Mucosa of gallbladder (tissue), 1 donor: ENCODE measurements around the gene CGNL1. TPM values are rescaled to one million over a fixed set of nuclear protein-coding genes. Genes with fewer than 3 reads are reported as not detected.

ENCODE experiments used
- DNase-seq: peaks from one replicate; pipeline ENCODE4 v3.0.0-alpha.2; 2020; ENCODE audit warnings: low spot score
- total RNA-seq: library from RNA; stranded (reverse); gene quantifications from one replicate; pipeline ENCODE4 v1.2.1, GENCODE V29; 2021
- donor health status: DM: no; HTN: no; CAD: no.

CGNL1 gene
- total RNA-seq, 1 donor from 2014 or later: 7.9 TPM

DNA sequence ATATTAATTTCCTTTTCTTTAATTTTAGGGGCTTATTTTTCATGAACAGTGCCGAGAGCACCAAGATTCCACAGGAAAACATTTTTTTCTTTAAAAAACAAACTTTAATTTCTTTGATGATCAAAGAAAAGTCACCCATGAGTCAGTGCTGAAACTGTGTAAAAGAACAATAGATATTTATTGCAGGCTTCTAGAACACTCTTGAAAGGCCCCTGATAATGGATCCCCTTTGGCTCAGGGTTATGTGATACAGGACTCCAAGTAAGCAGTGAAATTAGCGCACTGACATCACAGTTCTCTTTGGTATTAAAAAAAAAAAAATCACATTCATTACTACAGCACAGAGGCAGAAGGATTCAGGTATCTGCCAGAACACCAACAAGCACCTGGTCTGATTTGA is 149.3 kb downstream of the CGNL1 start:
- DNase-seq: no peak

DNA sequence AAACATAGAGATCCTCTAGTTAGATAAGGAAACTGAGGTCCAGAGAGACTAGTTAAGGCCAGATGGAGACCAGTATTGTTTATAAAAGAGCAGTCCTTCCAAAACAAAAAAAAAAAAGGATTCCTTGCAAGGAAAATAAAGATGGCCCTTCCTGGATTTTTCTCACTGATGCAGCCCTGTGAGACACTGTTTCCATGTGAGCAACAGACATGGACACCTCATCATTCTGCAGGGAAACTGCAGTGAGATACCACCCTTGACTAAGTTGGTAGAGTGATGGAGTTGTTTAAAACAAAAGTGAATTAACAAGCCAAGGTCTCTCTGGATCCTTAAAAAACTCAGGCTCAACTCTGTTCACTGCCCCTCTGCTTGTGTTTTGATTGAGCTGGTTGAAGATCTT is 149.8 kb downstream of the CGNL1 start:
- no peak for DNase-seq

DNA sequence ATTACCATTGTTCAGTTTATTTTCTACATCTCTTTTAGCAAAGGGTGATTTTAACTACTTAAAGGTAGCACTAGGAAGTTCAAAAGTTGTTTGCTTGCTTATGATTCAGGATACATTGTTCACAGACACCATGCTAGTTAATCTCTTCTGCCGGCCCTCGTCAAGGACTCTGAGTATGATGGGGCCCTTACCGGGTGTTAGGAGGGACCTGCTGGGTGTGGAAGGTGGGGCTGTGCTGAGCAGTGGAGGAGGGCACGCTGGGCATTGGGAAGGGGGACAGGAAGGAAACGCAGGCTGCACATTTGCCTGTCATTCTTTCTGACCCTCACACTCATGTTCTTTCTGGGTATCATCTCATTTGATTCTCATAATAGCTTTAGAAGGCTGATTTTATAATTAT is 150.3 kb downstream of the CGNL1 start:
- no peak for DNase-seq

DNA sequence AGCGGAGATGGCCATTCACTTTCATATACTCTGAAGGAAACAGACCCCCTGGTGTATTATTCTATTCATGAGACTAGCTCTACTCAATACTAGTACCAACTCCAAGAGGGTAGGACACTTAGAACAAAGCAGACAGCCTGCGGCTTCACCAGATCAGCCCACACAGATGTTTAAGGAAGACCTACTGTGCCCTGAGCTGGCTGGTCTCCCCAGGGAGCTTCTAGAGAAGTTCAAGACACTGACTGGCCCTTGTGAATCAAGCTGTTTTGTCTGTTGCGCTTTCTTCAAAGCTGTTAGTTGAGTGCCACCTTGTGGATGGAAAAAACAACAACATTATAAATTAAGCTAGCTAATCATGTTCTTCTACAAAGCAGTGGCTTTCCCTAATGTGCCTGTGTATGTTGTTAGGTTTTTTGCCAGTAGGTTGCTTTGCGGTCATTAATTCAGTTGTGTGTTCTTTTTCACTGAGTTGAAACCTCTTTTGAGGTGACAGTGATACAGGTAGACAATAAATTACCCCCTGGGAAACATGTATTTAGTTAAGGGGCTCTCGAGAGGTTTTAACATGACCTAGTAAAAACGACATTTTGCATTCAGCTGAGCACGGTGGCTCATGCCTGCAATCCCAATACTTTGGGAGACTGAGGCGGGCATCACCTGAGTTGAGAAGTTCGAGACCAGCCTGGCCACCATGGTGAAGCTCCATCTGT is 151.2 kb downstream of the CGNL1 start:
- DNase-seq: peak; percentile 32

DNA sequence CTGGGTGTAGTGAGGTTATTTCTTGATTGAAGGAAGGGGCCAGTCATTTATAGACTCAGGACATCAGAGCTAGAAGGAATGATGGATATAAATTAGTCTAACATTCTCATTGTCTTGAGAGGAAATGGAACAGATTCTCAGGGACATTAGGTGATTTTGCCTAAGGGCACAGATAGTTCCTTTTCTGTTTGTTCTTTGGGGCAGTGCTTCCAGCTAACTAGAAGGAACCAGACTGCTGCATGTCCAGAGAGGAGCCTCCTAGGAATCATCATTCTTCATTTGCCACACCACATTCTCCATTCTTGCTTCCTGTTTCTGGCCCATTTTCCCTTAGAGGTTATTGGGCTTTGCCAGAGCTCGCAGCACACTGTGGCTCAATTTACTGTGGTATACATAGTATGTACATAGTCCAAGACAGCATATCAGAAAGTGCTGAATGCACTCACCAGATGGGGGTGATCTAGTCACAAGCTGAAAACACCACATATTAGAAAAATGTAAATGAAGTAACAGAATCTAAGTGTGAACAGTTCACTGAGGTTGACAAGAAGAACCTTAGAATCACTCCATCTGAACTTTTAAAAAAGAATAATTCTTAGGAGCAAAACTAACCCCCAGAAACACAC is 152.7 kb downstream of the CGNL1 start:
- no peak for DNase-seq

DNA sequence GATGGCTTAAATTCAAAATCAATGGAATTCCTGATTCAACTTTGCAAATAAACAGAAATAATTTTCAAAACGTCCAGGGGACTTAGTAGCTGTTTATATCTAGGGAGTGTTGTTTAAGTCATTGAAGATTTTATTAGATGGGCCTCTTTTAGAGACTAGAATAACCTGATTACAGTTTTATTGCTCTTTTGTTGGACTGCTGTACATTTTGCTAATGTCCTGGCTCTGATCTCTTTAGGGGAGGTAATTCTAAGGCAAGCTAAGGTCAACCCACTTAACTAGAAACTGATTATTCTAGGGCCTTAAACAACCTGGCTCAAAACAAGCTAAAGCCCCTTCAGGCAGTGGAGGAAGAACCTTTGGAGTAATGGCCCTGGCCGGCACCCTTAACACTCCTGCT is 153.4 kb downstream of the CGNL1 start:
- no peak for DNase-seq

DNA sequence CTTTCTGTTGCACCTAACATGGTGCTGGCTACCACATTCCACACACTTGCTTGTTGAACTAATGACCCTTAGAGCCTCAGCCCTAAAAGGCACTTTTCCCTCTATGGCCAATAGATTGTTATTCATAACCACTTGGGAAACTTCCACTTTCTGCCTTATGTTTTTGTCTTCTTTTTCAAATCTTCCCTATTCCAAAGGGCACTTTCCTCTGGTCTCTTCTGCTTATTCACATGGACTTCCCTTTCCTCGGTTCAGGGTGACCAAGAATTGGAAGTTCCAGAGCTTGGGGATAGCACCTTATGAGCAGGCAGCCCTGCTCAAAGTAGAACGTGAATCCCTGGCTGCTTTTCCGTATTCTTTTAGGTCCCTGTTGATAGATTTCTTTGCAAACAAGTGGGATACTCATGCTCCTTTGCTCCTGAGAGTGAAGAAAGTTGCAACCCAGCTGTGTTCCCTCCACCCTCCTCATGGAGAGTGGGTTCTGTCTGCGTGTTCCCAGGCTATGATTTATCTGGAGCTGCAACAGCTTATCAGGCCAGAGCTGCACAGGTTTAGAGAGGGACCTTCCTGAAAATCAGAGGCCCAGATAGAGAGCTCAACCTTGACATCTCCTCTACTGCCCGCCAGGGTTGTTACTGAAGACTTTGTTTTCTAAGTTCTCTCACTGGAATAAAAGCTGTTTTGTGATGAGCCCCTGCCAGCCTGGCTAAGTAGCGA is 156.6 kb downstream of the CGNL1 start:
- no peak for DNase-seq

DNA sequence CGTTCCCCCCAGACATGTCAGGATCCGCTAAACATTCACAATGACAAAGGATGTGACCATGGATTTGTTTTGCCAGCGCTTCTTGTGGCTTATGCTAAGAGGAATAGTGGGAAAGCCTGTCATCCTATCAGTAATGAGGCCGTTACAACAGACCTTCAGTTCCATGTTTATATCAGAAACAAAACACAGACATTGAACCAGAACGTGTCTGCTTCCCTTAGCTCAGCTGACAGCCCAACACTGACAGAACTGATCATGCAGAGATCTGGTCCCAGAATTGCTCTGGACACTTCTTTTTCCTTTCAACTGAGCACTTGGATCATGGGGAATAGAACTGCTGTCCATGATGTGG is 157.1 kb downstream of the CGNL1 start:
- DNase-seq: no peak

DNA sequence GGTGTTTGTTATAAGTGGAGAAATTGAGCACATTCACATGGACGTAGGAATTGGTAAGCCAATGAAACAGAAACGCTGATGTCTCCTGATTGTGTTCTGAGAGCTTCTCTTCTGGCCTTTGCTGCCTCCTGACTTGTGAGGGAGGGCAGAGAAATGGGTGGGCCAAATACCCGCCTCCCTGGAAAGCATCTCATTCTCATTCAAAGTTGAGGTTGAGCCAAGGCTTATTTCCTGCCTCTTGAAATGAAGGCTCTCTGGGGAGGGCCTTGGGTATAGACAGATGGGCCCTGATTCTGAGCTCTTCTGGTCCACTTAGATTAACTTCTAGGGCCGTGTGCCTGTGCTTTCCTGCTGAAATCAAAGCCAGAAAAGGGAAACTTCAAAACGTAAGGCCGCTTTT is 158.0 kb downstream of the CGNL1 start:
- no peak for DNase-seq

DNA sequence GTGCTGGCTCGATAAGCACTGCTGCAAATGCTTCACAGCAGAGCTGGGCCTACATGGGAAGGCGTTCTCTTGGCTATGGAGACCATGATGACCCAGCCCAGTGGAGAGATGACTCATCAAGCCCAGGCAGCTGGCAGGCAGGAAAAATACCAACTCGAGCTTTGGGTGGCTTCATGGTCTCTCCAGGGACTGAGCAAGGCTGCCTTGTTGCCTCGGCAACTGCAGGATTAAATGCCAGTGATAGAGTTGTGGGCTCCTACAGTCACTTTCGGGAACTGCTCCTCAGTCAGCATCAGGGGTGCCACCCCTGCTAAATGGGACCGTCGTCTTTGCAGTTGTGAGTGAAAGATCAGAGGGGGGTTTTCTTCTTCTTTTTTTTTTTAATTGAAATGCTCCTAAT is 160.8 kb downstream of the CGNL1 start:
- no peak for DNase-seq

DNA sequence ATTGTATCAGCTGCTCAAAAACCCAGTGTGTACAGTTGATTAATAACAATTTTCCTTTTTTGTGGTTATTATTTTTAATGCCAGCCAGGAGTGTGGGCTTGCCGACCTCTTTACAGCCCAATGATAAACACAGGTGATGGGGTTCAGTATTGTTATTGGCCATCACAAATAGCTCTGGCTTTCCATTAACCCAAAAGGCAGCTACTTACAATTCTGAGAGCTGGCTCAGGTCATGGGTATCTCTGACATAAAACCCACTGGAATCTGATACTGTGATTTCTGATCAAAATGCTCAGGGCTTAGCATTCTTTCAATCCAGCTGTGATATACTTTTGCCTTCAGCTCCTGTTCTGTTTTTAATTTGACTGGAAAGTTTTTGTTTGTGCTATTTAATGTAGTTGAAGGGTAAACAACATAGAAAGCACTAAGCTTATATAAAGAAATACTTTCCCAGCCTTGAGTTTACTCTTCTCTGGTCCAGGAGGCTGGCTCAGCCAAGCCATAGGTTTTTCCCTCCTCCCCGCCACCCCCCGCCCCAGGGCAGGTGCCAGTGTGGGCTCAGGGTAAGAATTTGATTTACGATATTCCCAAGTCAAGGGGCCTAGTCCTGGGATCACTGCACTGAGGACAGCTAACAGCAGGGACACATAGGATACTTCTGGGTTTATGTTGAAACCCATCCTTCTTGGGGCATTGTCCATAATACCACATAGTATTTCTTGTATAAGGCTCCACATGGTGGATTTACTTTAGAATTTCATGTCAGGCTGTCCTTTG is 161.4 kb downstream of the CGNL1 start:
- DNase-seq: no peak

DNA sequence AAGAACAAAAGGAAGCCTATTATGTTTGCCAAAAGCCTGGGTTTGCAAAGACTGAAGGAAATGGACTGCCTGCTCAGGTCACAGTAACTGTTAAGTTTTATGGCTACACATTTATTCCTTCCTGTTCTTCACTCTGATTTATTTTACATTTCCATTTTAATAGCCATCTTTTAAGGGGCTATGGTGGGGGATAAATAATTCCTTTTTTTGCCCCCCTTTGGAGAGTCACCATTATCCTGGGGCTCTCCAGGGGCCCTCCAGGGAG is 161.9 kb downstream of the CGNL1 start:
- no peak for DNase-seq

DNA sequence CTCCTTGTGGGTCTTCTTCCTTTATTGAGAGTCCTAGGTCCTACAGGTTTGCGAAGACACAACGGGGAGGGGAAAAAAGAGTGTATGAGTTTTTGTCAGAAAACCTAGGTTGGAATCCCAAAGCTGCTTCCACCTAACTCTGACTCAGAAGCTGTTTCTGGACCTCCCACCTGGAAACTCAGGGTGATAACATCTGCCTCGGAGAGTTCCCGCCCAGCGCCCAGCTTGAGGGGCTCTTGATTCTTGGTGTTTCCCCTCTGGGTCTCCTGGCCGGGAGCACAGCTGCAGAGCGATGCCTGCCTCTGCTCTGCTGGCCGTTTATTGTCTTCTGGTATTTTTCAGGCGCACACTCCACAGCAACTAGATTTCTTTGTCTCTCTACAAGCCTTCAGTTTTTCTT is 162.5 kb downstream of the CGNL1 start:
- no peak for DNase-seq

DNA sequence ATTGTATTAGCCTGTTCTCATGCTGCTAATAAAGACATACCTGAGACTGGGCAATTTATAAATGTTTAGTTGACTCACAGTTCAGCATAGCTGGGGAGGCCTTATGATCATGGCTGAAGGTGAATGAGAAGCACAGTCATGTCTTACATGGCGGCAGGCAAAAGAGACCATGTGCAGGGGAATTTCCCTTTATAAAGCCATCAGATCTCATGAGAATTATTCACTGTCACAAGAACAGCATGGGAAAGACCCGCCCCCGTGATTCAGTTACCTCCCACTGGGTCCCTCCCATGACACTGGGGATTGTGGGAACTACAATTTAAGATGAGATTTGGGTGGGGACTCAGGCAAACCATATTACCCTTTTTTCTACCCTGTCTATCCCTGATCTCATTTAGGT is 163.9 kb downstream of the CGNL1 start:
- DNase-seq: no peak

DNA sequence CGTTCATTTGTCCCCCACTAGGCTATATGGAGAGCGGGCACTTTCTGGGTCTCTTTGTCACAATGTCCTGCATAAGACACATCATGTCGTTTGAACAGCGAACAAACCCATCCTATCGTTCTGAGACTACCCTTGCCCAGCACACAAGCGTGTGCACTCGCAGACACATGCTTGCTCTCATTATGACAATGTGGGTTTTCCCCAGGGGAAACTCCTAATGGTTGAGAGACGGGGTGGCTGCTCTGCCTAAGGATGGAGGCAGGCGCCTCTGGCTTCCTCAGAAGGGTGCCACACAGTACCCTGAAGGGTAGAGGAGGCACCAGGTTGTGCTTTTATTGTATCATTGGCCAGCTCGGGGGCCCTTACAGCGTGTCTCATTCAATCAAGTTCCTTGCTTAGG is 164.4 kb downstream of the CGNL1 start:
- no peak for DNase-seq

DNA sequence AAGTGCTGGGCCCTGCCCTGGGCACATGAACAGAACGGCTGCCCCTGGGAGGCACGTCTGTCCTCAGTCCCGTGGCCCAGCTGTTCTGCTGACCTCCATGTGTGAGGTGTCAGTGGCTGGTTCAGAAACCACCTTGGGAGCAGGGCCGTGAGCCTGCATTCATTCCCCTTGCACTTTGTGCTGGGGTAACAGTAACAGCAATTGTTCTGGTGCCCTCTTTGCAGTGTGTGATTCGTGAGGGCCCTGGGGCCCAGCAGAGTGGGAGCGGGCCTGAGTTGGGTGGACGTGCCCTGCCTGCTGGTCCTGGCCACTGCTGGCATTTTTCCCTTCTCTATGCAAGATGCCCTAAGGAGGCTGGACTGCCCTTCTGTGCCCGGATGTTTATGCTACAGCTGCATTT is 165.0 kb downstream of the CGNL1 start:
- no peak for DNase-seq

DNA sequence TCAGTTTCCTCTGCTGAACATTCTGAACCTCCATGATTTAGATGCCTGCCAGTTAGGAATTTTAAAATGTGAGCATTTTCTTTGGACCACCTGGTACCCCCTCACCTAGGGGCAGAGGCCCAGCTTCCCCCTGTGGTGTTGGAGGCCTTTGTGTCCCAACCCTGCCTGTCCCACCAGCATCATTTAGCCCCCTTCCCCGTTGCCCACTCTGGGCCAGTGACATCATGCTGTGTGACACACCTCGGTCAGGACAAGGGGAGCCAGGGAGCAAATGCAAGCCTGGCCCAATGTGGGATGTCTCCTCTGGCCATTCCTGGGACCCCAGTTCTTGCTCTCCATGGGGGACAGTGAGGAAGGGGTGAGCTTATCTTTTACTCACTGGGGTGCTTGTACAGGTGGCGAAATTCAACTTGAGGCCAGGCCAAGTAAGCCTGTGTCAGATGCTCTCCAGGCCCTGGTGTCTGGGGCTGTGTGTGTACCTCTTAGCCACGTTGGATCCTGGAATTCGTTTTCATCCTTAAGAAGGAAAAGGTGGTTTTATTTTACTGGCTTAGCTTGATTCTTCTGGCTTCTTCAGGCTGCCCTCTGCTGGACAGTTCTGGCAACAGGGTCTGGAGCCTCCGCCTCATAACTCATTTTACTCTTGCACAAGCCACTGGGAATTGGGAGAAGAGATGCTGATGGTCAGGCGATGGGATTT is 165.7 kb downstream of the CGNL1 start:
- DNase-seq: peak; percentile 67

DNA sequence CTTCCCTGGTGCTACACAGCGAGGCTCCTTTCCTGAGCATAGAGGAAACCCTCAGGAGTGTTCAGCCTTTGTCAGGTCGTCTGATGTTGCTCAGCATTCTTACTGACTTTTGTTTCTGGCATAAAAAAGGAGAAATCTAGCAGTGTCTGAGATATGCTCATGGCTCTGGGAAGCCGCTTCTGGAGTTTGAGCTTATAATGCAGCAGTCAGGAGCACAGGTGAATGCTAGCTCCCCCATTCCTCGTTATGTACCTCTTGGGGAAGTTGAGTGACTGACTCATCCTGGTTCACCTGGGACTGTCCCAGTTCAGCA is 166.2 kb downstream of the CGNL1 start:
- no peak for DNase-seq

DNA sequence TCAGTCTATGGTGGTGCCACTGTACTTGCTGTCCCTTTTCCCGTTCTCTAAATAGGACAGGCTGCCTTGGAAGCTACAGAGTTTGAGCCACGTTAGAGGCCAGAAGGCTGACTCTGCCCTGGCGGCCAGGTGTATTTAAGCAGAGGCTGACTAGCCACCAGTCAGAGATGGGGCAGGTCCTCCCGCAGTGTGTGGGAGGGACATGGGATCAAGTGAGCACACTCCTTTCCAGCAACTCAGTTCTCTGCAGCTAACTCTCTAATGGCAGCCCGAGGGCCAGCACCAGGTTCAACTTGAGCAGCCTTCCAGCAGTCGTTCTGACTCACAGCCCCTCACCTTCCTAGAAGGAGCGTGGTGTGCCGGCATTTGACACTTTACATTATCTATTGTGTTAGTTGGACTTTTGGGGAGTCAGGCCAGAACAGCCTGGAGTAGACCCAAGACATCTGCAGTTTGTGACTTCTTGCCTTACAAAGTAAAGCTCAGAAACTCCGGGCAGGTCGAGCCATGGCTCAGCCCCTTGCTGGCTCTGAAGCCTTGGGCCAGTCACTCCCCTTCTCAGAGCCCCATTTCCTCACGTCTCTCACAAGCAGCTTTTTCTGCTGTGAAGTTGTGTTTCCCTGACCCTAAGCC is 168.7 kb downstream of the CGNL1 start:
- no peak for DNase-seq

DNA sequence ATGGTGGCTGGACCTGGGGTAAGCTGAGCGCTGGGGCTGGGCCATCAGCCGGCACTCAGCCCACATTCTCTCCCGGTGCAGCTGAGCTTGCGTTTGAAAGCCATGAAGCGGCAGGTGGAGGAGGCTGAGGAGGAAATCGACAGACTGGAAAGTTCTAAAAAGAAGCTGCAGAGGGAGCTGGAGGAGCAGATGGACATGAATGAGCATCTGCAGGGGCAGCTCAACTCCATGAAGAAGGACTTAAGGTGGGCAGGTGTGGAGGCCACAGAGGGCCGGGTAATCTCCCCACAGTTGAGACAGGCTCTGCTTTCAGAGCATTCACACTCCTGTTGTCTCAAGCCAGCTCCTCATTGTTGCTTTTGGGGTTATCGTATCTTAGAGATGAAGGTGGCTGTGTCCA is 169.7 kb downstream of the CGNL1 start:
- no peak for DNase-seq

DNA sequence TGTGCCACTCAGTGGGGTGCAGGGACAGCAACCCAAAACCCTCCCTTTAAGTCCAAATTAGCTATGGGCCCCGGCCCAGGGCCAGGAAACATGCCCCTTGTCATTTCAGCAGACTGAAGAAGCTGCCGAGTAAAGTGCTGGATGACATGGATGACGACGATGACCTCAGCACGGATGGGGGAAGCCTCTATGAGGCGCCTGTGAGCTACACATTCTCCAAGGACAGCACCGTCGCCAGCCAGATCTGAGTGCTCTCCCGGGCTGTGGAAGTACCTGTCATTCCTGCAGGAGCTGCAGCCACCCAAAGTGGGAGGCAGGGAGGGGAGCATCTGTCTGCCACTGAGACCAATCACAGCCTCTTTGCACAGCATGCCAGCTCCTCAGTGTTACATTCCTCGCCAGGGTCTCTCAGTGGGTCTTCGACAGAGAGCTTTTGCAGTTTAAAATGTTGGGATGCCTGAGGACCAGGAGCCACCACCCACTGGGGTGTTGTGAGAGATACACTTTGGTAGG is 171.0 kb downstream of the CGNL1 start:
- DNase-seq: no peak

DNA sequence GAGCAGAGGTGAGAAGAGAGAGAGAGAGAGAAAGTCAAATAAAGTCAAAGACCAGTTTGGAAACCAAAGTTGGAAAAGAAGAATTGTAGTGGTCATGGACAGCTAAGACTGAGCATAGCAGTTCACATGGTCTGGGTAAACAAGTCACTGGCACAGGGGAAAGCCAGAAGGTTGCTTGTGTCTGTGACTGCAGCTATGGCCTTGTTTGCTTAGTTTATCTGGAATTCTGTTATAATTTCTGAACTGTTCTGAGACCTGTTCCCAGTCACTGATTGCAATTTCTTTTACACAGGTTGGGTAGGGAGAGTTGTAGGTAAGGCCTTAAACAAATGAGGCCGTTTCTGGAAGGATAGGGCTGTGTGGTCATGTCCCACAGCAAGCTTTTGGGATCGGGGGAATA is 172.0 kb downstream of the CGNL1 start:
- no peak for DNase-seq
